GM19023 (cell line): Measurements from ENCODE around the gene OTOF.

ENCODE experiments used
- ATAC-seq: cut with Tn5 transposase; IDR thresholded peaks from one replicate; pipeline ENCODE4 v1.9.1; 2021; ENCODE audit warnings: mild to moderate bottlenecking, moderate library complexity; ENCODE audit not compliant: unreplicated experiment

OTOF gene

DNA sequence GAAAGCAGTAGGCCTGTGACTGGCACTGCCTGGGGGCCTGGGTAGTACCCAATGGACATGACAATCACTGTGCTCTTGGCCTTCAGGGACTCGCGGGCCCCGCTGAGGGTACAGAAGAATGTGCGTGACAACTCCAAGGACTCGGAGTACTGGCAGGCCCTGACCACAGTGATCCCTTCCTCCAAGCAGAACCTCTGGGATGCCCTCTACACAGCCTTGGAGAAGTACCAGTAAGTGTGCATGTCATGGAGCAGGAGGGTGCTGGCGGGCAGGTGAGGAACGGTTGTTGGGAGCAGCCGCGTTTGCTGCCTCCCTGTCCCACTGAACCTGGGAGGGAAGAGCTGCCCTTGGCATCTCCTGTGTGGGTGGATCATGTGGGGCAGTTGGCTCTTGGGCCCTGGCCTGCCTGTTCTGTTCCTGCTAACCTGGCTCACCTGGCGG is 23.3 kb downstream of the OTOF start:
- no peak for ATAC-seq

DNA sequence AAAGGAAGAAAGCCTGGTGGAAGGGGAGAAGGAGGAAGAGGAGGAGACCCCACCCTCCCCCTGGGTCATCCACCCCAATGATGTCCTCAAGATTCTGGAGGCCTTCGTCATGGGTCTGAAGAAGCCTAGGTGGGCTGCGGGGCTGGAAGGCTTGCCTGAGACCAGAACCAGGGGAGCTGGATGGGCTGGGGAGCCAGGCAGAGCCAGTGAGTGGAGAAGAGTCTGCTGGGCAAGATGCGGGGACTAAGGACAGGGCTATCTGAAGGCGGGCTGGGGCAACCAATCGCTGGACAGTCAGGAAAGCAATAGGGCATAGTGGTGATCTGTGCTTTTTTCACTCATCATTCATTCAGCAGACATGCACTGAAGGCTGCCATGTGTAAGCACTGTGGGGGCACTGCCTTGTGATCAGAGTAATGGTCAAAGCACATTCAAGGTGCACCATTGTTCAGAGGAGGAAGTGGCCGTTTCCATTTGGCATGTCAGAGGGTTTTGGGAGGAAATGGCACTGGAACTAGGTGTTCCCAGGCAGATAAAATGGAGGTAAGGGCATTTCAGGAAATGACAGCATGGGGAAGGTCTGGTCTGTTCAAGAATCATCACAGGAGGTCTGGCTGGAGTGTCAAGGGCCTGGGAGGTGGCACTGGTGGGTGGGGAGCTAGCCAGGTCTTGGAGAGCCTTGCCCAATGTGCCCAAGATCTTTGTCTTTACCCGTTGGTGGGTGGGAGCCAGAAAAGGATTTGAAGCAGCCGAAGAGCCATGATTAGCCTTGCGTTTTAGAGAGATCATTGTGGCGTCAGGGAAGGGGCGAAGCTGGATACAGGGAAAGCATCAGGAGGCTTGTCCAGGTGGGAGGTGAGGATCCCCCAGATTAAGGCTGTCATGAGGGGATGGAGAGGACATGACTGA is 24.2 kb downstream of the OTOF start:
- no peak for ATAC-seq

DNA sequence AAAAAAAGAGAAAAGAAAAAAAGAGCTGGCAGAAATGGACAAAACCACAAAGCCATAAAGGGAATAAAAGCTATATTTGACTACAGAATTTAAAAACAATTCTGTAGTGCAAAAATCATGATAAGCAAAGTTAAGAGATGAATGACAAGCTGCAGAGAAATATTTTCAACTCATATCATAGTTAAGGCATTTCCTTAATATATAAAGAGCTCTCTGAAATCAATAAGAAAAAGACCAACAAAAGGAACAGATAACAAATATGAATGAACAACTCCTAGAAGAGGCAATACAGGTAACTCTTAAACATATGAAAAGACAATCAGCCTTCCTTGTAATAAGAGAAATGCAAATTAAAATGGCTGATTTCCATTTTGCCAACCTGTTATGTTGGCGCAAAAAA is 26.2 kb downstream of the OTOF start:
- no peak for ATAC-seq

DNA sequence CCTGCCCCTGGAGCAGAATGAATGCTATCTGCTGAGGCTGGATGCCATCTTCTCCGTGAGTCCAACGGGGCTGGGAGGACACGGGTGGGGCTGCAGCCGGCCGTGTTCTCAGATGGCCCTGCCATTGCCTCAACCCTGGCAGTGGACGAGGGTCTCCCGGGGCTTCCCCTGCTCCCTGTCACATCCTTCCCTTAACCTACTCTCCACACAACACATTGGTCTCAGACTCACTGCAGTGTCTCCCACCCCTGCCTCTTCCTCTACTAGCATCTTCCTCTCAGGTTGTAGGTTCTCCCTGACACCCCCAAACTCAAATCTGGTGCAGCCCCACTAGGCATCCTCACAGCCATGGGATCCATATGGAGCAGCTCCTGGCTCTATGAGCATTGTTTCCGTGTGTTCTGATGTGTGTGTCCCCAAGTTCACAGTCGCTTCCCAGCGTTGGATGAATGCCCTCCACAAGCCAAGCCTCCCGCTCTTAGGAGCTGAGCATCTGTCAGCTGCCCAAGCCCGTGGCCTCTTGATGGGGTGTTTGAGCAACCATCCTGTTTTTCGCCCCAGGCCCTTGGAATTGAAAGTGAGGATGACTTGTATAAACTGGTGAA is 27.8 kb downstream of the OTOF start:
- ATAC-seq, result no peak

DNA sequence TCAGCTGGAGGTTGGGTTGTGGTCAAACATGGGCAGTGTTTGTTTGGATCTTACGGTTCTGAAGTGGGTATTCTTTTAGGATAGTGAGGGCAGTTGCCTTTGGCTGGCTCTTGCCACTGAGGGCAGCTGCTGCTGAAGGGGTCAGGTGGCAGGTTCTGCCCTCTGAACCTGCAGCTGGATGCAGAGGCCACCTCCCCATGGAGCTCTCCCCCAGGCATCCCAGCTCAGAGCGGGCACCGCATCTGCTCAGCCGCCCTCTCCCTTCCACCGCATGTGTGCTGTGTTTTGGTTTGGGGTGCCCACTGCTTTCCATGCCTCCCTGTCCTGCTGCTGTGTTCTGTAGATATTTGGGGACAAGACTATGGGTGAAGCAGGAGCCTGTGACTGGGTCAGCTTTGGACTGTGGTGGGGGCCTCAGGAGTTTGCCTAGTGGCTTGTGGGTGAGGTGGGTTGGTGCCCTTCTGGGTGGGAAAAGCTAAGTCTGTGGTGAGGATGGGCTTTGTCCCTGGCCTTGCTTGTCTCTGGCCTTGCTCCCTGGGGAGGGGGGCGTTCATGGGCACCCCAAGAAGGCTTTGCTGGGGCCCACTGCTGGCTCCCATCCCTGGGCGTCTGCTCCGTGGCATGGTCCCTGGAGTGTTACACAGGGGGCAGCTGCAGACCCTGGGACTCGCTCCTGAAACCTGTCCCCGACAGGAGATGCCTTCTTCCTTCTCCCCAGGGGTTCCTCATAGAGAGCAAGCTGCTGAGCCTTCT is 28.5 kb downstream of the OTOF start:
- no peak for ATAC-seq

DNA sequence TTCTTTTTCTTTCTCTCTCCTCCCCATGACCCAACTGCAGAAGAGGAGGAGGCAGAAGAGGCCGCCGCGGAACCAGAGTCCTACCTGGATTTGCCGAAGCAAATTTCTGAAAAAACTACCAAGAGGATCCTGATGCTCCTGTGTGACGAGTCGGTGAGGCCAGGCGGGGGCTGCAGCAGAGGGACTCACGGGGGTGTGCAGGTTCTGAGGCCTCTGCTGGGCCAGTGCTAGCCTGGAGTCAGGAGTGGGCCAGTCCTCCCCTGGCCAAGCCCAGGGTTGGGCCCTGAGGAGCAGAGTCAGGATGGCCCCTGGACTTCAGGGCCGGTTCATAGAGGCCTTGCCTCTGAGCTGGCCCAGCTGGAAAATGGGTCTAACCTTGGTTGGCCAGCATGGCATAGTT is 29.3 kb downstream of the OTOF start:
- no peak for ATAC-seq

DNA sequence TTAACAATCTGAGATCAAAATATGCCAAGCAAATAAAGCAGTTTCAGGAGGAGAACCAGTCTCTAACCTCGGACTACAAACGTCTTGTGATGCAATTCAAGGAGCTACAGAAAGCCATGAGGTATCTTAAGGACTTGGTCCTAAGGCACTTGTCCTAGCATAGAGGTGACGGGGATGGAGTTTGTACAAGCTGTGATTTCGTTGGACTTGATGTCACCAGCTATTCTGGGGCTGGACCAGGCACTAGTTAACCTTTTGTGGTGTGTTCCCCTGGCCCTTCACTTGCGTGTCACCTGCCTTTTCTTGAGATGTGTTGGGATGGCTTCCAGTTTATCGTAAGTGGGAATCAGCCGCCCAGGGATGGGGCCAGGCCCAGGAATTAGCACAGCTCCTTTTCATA is 33.7 kb downstream of the OTOF start:
- ATAC-seq, result no peak

DNA sequence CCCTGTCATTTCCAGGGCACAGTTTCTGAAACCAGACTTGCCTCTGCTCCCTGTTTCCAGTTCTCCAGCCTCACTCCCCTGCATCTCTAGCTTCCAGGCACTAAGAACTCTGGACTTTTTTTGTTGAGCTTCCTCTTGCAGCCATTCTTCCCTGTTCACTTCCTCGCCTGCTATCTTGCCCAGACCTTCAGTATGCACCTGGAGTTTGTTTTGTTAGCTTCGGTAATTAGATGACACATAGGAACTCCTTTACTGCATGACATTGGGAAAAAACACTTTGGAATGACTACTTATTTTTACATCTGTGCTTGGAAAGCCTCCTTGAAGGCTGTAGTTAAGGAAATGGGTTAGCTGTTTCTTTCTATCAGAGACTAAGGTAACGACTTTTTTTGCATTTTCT is 35.2 kb downstream of the OTOF start:
- no peak for ATAC-seq

DNA sequence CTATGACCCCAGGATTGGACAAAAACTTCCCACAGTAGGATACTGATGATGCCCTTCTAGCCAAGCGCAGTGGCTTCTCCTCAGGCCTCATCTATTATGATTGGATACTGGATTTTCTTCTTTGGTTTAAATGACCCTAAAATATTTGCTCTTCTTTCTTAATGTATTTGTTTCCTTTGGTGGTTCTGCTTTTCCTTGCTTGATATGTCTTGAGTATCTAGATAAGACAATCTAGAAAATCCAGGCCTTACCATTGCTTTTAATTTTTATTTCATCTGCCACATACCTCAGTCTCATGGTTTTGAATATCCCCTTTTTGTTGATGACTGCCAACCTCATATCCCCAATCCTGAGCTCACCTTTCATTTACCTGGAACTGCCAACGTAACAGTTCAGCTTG is 35.6 kb downstream of the OTOF start:
- no peak for ATAC-seq

DNA sequence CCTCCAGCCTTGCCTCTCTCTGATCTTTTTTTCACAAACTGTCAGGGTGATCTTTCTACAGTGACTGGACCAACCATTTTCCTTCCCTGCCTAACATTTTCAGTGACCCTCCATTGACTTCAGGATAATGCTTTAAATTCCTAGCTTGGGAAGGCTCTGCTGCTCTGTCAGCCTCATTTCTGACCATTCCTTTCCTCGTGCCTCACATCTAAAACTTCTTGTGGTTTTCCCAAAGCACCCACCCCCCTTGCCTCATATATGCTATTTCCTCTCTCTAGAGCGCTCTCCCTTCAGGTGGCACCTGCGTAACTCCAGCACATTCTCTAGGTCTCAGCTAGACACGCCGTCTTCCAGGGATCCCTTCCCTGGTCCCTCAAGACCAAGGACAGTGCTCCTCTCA is 39.0 kb downstream of the OTOF start:
- no peak for ATAC-seq

DNA sequence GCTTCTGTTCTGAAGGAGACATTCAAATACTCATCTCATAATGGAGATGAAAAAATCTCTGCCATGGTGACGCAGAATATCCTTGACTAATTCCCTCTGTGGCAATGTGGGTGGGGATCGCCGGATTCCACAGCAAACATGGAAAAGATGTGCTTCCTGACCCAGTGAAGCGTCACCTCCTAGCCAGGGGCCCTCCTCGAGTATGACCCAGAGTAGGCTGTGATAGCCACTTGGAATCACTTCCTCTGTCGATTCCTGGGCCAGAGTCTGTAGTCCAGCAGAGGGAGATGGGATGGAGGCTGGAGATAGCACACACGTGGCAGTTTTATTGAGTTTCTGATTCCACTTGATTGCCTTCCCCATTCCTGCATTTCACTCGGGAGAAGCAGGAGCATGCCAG is 39.4 kb downstream of the OTOF start:
- ATAC-seq, result no peak

DNA sequence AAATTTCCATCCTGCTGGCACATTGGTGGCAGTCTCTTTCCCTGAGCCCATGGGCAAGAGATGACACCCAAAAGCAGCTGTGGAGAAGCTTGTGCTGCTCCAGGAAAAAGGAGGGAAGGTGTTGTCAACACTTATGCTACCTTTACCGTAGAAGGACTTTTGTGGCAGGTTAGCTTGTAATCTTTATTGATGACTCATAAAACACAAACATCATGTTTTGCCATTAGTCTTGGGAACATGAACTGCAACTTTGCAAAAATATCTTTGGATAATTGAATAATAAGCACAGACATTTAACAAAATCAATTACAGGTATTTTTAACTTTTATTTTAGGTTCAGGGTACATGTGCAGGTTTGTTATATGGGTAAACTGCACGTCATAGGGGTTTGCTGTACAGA is 42.8 kb downstream of the OTOF start:
- no peak for ATAC-seq

DNA sequence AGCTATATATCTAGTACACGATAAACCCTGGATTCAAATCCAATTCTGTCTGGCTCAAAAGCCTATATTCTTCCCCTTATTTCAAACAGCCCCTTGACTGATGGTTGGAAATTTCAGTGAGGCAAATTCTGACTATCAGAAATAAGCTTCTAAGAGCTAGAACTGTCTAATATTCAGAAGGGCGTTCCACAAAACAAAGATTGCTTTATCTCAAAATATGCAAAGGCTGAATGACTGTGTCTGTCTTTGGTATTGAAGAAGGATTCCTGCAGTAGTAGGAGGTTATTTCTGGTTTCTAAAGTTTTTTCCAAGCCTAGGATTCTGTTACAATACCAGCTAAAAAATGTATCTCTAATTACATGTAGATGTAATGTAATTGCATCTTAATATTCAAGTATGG is 45.1 kb downstream of the OTOF start:
- no peak for ATAC-seq

DNA sequence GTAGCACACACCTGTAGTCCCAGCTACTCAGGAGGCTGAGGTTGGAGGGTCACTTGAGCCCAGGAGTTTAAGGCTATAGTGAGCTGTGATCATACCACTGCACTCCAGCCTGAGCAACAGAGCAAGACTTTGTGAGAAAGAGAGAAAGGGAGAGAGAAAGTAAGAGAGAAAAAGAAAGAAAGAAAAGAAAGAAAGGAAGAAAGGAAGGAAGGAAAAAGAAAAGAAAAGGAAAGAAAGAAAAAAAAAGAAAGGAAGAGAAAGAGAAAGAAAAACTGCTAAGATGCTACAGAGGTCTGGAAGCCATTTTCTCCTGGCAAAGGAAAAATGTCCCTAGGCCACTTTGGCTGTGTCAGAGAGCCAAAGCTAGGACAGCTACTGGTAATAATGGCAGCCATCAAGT is 45.6 kb downstream of the OTOF start:
- ATAC-seq, result no peak

DNA sequence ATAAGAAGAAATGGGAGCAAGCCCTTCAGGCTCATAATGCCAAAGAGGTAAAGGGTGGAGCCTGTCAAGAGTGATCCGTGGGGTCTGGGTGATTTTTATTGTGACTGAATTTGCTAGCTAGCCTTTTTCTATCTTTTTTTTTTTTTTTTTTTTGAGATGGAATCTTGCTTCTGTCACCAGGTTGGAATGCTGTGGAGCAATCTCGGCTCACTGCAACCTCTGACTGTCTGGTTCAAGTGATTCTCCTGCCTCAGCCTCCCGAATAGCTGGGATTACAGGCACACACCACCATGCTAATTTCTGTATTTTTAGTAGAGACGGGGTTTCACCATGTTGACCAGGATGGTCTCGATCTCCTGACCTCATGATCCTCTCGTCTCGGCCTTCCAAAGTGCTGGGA is 47.1 kb downstream of the OTOF start:
- no peak for ATAC-seq

DNA sequence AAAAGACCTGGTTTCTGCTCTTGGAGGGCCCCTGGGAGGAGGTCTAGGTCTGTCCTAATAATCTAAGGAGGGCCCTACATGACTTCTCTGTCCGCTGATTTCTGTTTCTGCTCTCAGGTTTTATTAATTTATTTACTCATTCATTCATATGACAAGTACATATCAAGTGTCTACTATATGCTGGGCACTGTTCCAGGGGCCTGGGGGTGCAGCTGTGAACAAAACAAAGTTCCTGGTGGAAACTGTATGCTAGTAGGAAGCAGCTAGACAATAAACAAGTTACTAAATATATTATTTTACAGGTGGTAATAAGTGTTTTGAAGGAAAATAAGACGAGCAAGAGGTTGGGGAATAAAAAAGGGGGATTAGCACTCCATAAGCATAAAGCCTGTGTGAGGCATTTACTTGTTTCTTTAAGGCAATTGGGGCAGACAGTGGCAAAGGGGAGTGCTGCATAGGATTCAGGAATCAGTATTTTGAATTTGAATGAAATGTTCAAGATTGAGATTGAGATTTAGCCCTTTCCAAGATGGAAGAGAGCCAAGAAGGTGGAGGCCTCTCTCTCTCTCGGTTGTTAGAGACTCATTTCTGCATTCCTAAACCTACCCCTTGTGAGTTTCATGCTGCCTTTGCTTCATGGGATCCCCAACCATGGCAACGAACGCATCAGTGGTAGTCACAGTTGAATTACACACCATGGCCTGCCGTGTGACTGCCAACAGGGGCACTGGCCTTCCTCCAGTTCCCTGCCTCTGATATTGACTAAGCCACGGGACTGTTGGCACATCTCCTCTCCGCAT is 47.9 kb downstream of the OTOF start:
- no peak for ATAC-seq

DNA sequence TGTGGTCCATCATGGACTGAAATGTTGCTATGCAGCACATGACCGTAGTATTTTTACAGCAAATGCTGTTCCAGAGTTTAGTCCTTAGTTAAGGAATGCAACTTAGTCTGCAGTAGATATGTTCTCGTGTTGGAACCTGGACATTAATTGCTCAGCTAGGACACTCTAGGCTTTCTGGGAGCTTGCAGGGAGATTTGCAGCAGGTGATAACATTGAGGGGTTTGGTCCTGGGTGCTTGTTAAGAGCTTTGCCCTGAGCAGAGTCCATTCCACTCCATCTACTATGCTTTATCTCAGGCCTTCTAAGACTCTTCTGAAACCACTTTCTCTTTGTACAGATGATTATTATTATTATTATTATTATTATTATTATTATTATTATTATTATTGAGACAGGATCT is 49.1 kb downstream of the OTOF start:
- no peak for ATAC-seq

DNA sequence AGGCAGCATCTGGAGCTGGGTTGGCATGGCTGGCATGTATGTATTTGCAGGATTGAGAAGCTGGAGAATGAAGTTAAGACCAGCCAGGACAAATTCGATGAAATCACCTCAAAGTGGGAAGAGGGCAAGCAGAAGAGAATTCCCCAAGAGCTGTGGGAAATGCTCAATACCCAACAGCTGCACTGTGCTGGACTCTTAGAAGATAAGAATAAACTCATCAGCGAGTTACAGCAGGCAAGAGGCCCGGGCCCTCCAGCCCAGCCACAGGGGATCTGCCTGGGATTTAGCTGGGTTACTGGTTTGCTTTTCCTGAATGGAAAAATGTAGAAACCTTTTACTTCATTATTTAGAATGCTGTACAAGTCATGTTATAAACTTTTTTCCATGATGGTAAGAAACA is 53.7 kb downstream of the OTOF start:
- no peak for ATAC-seq

DNA sequence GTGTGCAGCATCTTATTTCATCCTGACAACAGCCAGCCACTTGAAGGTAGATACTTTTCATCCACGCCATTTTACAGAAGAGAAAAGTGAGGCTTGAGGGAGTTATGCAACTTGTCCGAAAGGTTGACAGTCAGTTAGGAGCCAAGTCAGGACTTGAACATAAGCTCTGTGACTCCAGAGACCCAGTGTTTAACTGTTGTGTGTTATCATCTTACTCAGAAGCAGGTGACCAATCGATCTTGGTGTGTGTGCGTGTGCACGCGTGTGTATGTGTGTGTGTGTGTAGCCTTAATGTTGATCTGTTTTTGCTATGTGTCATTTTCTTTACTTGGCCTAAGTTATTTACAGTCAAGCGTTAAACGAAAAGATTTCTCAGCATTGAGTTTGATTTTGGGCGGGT is 54.2 kb downstream of the OTOF start:
- no peak for ATAC-seq

DNA sequence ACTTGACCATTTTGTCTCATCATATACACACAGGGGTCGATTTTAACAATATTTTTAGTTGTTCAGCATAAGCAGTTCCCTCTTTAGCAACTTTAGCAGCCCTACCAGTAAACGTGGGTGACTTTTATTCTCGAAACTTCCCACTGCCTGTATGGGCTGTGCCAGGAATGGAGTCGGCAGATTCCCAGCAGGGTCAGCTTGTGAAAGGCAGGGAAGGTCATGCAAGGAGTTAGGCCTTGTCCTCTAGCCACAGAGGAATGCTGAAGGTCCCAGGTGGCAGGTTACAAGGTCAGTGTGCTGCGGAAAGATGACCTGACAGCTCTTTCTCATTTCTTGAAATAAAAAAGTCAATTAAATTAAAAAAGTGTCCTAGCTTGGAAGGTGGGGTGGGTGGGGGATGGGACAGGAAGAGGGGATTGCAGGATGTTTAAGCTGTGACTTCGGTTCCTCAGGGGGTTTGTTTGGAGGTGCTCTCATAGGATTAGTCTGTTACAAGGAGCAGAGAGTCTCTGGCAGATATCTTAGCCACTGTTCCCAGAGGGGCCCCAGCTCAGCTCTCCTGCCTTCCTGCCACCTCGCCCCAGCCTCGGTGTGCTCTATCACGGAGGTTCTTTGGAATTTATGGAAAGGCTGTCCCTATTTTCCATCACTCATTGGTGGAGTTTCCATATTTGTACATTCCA is 54.8 kb downstream of the OTOF start:
- no peak for ATAC-seq

DNA sequence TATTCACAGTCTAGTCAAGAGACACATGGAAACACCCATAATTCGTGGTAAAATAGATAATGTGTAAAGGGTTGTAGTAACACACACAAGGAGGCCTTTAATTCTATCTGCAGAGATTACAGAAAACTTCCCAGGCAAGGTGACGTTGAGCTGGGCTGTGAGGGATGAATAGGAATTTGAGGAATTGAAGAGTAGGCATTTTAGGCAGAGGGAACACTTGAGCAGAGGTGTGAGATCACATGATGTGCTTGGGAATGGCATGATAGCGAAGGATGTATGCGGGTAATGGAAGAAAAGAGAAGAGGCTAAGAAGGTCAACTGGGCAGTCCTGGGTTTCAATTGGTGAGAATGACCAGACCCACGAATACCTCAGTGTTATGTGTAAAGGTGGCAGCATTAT is 56.0 kb downstream of the OTOF start:
- ATAC-seq, result no peak
